Kidney epithelial cell (primary cell): ENCODE data around the gene PTGES2. TPM values are rescaled to one million over a fixed set of nuclear protein-coding genes. Genes with fewer than 3 reads are reported as not detected.

Experiments
- DNase-seq: peaks from one replicate; pipeline ENCODE4 v3.0.0-alpha.2; 2010; ENCODE audit warnings: low read depth
- H3K27me3 ChIP-seq: 2 replicates; pipeline ENCODE4 v1.6.0; 2011; ENCODE audit warnings: low read length; ENCODE audit not compliant: control insufficient read depth, insufficient read depth
- H3K36me3 ChIP-seq: 2 replicates; pipeline ENCODE4 v1.5.1; 2011; ENCODE audit warnings: low read length; ENCODE audit not compliant: control insufficient read depth, insufficient read depth
- H3K4me3 ChIP-seq: 2 replicates; pipeline ENCODE4 v1.5.1; 2011; ENCODE audit warnings: low read depth, mild to moderate bottlenecking, control low read depth, low read length
- total RNA-seq: library from RNA; depleted of rRNA; stranded (reverse); fragments of >200 nt; gene quantifications from 2 replicates; pipeline ENCODE4 v1.2.3, GENCODE V29; 2015
- TF ChIP-seq, protein P1 (sequence below): IDR thresholded peaks from 2 replicates; pipeline ENCODE4 v1.5.1; 2011; ENCODE audit warnings: mild to moderate bottlenecking, moderate library complexity, low read length, control low read depth, inconsistent platforms; ENCODE audit not compliant: insufficient read depth, poor library complexity, severe bottlenecking

The PTGES2 gene
- total RNA-seq, 1 donor from 2014 or later: 81.2 TPM

DNA sequence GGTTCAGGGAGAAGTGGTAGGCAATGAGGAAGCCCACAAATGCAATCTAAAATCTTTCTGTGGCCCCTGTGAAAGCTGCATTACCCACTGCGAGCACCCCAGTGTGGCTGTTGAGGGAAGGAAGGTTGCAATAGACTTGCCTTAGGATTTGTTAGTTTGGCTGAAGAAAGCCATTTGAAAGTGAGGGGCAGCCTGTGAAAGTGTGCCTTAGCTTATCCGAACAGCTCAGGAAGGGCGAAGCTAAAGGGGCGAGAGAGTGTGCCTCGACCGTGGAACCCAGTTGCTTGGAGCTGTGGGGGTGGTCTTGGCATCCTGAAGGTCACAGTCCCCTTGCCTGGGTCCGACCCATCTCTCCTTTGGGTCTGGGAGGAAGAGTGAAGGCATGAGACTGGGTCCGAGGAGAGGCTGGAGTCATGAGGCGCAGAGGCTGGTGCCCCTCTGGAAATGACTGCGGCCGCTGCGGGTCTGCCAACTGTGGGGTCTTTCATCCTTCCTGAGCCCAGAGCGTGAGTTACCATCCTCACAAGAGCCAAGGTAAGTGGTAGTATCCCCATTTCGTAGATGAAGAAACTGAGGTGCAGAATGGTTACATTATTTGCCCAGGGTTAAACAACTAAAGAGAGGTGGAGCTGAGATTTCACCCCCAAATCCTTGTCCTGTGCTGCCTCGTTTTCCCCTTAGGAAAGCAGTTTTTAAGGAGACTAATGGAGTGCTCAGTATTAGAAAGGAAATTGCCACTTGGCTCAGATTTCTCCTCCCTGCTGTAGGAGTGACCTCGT lies 35.1 kb downstream of the PTGES2 start:
- DNase-seq: no peak
- TF ChIP-seq, protein P1, sequence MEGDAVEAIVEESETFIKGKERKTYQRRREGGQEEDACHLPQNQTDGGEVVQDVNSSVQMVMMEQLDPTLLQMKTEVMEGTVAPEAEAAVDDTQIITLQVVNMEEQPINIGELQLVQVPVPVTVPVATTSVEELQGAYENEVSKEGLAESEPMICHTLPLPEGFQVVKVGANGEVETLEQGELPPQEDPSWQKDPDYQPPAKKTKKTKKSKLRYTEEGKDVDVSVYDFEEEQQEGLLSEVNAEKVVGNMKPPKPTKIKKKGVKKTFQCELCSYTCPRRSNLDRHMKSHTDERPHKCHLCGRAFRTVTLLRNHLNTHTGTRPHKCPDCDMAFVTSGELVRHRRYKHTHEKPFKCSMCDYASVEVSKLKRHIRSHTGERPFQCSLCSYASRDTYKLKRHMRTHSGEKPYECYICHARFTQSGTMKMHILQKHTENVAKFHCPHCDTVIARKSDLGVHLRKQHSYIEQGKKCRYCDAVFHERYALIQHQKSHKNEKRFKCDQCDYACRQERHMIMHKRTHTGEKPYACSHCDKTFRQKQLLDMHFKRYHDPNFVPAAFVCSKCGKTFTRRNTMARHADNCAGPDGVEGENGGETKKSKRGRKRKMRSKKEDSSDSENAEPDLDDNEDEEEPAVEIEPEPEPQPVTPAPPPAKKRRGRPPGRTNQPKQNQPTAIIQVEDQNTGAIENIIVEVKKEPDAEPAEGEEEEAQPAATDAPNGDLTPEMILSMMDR: no peak
- Histone ChIP-seq H3K4me3 (no peak overlapping the region), H3K36me3 (no peaks in the 10 kb centered on the region), H3K27me3 (no peaks in the 10 kb centered on the region)

DNA sequence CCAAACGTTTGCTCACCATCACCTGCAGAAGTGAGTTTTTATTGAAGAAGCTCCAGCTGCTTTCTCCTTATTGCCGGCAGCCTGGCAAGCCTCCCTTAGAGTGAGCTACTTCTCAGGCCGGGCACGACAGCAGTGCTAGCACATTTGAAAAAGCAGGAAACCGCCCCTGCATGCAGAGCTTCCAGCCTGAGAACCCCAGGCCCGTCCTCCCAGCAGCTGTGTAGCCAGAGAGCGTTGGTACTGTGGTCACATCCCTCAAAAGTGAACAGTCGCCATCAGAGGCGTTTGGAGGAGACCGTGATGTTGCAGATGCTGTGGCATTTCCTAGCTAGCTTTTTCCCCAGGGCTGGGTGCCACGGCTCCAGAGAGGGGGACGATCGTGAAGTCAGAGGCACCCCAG lies 36.0 kb downstream of the PTGES2 start:
- no peak for DNase-seq
- TF ChIP-seq, protein P1: no peak
- Histone ChIP-seq H3K27me3 (no peaks in the 10 kb centered on the region), H3K36me3 (no peaks in the 10 kb centered on the region), H3K4me3 (no peak overlapping the region)

DNA sequence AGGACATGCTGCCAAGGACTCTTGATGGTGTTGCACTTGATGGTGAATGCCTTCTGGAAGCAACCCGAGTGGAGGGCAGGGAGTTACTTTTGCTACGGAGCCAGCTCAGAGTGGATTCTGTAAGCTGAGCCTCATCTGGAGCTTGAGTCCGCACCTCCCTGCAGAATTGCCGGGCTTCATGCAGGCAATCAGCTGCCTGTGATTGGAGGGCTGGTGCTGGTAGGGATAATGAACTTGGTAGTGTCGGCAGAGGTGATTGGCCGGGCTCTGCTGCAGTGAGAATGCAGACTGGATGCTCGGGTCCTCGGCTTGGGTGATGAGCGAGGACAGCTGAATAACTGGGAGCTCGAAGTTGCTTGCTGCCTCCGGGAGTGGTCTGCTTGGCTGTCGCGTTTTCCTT lies 36.4 kb downstream of the PTGES2 start:
- Histone ChIP-seq H3K27me3 (no peaks in the 10 kb centered on the region), H3K4me3 (no peak overlapping the region), H3K36me3 (no peaks in the 10 kb centered on the region)
- TF ChIP-seq, protein P1: no peak
- no peak for DNase-seq

DNA sequence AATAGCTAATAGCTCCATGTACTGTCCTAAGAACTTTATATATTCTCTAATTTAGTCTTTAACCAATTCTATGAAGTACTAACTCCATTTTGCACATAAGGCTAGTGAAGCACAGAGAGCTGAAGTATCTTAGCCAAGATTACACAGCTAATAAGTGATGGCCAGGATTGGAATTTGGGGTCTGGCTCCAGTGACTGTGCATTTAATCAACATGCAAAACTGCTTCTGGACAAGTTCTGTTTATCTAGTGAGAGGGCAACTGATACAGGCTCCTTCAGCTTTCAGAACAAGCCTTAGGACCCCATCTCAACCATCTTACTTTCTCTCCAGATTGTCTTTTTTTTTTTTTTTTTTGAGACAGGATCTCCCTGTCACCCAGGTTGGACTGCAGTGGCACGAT lies 38.2 kb downstream of the PTGES2 start:
- no peak for DNase-seq
- Histone ChIP-seq H3K27me3 (no peaks in the 10 kb centered on the region), H3K36me3 (no peaks in the 10 kb centered on the region), H3K4me3 (no peak overlapping the region)
- TF ChIP-seq, protein P1: no peak

DNA sequence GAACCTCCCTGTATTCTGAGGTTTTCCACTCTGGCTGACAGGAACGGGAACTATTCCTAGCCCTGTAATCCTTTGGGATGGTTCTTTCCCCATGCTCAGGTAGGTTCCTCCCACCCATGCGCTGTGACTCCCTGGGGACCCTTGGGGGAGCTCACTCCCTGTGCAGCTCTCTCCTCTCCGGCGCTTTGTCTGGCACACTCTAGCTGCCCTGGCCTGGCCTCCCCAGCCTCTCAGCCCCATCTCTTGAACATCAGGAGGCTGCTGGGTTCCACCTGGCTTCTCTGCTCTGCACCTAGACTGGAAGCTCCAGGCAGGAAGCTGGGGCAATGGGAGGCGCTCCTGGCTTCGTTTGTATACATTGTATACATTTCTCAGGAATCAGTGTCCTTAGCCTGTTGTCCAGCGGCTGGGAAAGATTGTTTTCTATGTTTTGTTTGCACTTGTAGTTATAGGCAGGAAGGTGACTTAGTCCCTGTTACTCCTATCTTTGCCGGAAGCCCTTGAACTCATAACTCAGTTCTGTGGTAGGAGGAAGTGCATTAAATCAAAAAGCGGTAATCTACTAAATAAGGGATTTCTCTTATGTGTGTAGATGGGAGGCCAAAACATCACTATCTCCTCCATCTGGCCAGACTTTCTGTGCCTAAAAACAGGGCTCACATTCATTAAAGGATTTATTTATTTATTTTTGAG lies 39.1 kb downstream of the PTGES2 start:
- TF ChIP-seq, protein P1: no peak
- no peaks in the 10 kb centered on the region for H3K27me3 ChIP-seq
- DNase-seq: no peak
- no peak overlapping the region for H3K4me3 ChIP-seq
- H3K36me3 ChIP-seq: no peaks in the 10 kb centered on the region
